NCI-H345 (cell line): ENCODE data around the gene CELF4.
"Not testable (repeated sequence)": the region's sequence is repeated elsewhere in the genome, so short reads cannot be mapped to it uniquely, and the experiment has no call there.

Experiments
- DNase-seq: peaks from one replicate; lab custom pipeline; 2025; lab: John Stamatoyannopoulos, UW

CELF4 gene

GRCh38 chr18:37467002-37467662 is 98.5 kb downstream of the CELF4 start:
- no peak for DNase-seq

DNA sequence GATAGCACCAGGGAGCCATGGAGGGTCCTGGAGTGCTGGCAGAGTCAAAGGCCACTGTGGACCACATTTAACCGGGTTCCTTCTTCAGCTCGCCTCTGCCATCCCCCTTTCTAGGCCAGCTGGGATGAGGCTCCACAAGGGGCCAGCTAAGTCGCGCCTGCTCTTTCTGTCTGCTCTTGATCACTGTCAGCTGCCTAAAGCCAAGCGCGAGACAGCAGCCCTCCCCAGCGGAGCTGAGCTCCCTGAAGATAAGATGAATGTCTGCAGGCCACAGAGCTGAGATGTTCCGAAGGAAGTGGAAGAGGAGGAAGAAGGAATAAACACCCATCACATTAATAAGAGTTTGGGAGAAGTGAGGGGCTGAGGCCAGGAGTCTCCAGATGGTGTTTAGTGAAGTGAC is 99.6 kb downstream of the CELF4 start:
- no peak for DNase-seq

GRCh38 chr18:37464257-37464656 is 101.3 kb downstream of the CELF4 start:
- DNase-seq, result no peak

DNA sequence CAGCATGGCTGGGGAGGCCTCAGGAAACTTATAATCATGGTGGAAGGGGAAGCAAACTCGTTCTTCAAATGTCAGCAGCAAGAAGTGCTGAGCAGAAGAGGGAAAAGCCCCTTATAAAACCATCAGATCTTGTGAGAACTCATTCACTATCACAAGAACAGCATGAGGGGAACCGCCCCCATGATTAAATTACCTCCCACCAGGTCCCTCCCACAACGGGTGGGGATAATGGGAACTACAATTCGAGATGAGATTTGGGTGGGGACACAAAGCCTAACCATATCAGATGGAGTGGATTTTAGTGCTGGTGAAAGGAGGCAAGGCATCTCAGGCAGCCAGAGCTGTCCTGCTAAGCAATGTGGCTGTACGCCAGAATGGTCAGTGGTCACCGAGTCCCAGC is 104.3 kb downstream of the CELF4 start:
- DNase-seq, result not testable (repeated sequence)

DNA sequence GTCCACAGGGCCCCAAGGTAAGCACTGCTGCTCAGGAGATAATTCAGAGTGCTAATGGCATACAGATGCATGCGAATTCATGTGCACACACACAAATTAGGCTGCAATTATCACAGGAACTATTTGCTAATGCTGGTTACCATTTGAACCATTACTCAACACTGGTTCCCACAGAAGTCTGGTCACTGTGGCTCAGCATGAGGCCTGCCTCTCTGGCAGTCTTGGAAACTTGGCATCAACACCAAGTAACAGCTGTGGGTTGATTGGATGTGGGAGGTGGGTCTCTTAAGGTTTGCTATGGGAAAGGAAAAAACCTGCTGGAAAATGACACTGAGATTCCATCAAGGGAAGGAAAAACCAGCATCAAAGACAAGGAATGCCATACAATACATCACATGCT is 105.0 kb downstream of the CELF4 start:
- no peak for DNase-seq

GRCh38 chr18:37458697-37459096 is 106.9 kb downstream of the CELF4 start:
- no peak for DNase-seq

- DNase-seq, result no peak
These were observed 107.8 kb downstream of the CELF4 start for GRCh38 chr18:37457753-37458152.

DNA sequence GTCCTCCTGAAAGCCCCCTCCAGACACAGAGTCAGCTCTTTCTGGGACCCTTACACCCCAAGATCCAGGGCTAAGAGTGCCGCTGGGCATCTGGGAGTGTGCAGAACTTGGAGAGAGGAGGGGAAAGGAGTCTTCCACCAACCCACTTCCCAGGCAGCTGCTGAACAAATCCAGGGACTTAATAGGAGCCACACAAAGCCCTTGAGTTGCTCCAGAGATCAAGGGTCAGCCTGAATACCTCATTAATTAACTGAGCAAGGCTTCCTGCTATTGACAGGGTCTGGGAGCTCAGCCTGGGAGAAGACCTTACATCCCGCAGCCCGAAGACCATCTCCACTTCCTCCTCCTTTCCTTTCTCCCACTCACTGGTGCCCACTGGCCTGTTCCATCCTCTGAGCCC is 108.3 kb downstream of the CELF4 start:
- no peak for DNase-seq

GRCh38 chr18:37456873-37457272 is 108.7 kb downstream of the CELF4 start:
- no peak for DNase-seq

GRCh38 chr18:37456395-37456794 is 109.2 kb downstream of the CELF4 start:
- no peak for DNase-seq

DNA sequence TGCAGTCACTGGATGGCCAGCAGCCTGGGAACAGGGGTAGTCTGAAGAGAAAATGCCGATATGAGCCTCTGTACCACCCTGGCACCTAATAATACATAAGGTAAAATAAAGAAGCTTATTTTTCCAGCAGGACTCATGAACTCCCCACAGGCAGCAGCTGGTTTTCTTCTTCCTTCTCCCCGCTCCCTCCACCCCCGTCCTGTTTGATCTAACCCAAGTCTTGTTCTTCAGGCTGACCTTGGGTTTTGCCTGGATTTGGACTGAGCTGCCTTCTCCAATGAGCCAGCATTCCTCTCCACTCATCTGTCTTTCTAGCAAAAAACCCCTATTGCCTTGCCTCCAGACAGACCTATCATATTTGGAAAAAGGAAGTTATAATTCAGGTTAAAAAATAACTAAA is 111.8 kb downstream of the CELF4 start:
- no peak for DNase-seq

- no peak for DNase-seq
These were observed 112.8 kb downstream of the CELF4 start for GRCh38 chr18:37452682-37453385.

- no peak for DNase-seq
These were observed 113.6 kb downstream of the CELF4 start for GRCh38 chr18:37452015-37452414.

DNA sequence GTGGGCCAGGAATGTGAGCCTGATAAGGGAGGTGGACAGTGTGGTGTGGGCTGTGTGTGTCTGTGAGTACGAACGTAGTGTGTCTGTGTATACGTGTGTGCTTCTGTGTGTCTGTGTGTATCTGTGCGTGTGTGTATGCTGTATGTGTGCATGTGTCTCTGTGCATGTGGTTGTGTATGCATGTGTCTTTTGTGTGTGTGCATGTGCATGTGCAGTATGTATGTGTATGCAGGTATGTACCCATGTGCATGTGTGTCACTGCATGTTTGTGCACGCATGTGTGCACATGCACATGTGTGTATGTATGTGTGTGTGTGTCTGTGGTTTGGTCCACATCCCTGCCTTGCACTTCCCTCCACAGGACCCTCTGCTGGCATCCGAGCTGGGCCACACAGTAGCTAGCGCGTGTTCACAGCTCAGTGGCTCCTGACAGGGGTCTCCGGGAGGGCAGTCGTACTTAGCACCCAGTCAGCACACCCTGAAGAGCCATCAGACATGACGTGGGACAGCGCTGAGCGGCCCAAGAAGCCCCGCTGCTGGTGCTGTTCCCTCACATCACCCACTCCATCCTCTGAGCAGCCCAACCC is 114.3 kb downstream of the CELF4 start:
- DNase-seq, result no peak

- DNase-seq, result no peak
These were observed 115.0 kb downstream of the CELF4 start for GRCh38 chr18:37450434-37451132.

DNA sequence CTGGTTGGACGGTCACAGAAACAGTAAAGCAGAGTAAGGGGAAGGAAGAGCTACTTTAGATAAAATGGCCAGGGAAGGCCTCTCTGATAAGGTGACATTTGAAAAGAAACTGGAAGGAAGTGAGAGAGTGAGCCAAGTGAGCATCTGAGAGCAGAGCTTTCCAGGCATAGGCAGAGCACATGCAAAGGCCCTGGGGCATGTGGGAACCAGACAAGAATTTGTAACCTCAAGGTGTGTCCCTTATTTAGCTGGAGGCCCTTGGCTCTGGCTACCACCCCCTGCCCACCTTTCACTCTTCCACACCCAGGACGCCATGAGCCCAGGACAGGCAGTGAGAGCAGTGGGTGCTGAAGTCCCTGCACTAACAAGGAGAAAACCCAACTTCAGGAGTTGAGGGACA is 116.0 kb downstream of the CELF4 start:
- no peak for DNase-seq

- no peak for DNase-seq
These were observed 116.7 kb downstream of the CELF4 start for GRCh38 chr18:37448946-37449345.

DNA sequence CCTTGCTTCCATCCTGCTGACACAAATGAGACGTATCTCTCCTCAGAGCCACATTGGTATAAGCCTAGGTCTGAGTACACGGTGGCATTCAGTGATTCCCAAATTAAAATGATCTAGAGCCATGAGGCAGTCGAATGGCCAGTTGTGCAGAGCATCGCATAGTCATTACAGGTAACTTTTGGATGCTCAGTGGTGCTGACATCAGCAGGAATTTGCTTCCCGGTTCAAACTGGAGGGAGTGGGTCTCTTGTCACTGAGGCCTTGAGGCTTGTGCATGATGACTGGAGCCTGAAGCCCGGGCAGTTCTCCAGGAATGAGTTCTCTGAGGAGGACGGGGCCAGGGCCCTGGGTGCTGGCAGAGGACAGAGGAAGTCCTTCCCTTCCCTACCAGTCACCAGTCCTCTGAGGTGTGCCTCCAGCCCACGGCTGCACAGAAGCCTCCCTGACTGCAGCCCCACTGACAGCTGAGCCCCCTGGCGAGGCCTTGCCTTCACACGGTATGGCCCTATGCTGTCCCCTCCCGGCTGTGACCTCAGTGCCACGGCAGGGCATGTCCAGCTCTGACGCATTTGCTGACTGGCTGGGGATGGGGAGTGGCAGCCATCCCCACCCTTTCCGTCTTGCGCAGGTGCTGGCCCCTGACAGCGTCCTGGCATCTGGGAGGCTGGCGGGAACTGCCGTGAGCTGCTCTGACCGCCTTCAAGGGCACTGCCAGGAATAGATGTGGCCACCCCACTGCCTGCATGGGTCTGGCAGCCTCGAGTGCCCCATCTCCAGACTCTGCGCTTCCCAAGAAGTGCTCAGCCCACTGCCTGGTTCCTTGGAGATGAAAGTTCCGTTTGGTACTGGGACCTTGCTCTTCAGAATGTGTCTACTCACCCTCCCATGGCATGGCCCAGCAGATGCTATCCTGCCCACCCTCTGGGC is 117.4 kb downstream of the CELF4 start:
- DNase-seq, result no peak

- DNase-seq, result no peak
These were observed 119.8 kb downstream of the CELF4 start for GRCh38 chr18:37445836-37446235.

GRCh38 chr18:37445368-37445767 is 120.2 kb downstream of the CELF4 start:
- DNase-seq, result no peak

DNA sequence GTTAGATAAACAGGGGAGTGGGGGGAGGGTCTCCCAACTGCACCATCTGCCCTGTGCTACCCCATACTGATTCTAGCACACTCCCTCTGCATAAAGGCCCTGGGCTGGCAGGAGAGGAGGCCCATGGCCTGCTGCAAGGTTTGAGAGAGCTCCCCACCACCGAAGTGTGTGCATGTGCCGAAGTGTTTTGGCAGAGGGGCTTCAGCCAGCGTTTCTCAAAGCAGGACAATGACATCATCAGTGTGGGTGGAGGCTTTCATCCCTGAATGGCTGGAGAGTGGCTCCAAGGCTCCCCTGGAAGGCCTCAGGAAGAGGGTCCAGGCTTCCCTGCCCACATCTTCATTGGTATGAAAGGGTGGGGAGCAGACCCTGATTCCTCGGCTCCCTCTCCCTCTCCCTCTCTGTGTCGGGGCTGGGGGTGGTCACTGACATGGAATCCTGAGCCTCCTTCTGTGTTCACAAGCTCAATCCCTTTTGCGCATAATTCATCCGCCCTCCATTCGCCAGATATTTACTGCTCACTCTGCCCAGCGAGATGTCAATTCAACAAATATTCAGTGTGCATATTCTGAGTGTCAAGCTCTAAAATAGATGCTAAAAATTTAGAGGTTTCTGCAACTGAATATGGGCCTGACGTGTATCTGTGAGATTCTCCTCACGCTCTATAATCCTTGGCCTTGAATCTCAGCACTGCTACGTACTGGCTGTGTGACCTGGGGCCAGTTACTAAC is 122.1 kb downstream of the CELF4 start:
- no peak for DNase-seq
